GM12878 (cell line): ENCODE data around the gene APC2.

Experiments
- MYC ChIP-seq: IDR thresholded peaks from 2 replicates; pipeline ENCODE4 v1.6.1; 2011; ENCODE audit warnings: mild to moderate bottlenecking, low read length, moderate library complexity, inconsistent platforms; ENCODE audit not compliant: insufficient read depth, insufficient replicate concordance, insufficient read length, severe bottlenecking
- NRF1 ChIP-seq: conservative IDR thresholded peaks from 2 replicates; pipeline ENCODE4 v1.6.1; 2011; ENCODE audit warnings: mild to moderate bottlenecking, low read depth, low read length, improper control_type of control experiment
- TARDBP ChIP-seq: IDR thresholded peaks from 2 replicates; pipeline ENCODE4 v1.6.1; 2016; ENCODE audit warnings: borderline replicate concordance
- ZNF24 ChIP-seq: fragments of 450-650 bp; IDR thresholded peaks from 2 replicates; pipeline ENCODE4 v1.6.1; 2017; ENCODE audit warnings: antibody characterized with exemption, mild to moderate bottlenecking
- TF ChIP-seq, protein P1 (sequence below), 3 experiments: IDR thresholded peaks in 2 of 3; conservative IDR thresholded peaks in 1 of 3; 2 replicates each; pipeline ENCODE4 v1.5.1; 2011; ENCODE audit warnings: low read depth in 3 of 3, low read length in 3 of 3, mild to moderate bottlenecking in 3 of 3, control low read depth in 2 of 3, moderate library complexity in 2 of 3, inconsistent platforms in 1 of 3, mixed read lengths in 1 of 3; ENCODE audit not compliant: control insufficient read depth in 2 of 3, insufficient read depth in 1 of 3; ENCODE audit errors: extremely low read depth in 1 of 3

DNA sequence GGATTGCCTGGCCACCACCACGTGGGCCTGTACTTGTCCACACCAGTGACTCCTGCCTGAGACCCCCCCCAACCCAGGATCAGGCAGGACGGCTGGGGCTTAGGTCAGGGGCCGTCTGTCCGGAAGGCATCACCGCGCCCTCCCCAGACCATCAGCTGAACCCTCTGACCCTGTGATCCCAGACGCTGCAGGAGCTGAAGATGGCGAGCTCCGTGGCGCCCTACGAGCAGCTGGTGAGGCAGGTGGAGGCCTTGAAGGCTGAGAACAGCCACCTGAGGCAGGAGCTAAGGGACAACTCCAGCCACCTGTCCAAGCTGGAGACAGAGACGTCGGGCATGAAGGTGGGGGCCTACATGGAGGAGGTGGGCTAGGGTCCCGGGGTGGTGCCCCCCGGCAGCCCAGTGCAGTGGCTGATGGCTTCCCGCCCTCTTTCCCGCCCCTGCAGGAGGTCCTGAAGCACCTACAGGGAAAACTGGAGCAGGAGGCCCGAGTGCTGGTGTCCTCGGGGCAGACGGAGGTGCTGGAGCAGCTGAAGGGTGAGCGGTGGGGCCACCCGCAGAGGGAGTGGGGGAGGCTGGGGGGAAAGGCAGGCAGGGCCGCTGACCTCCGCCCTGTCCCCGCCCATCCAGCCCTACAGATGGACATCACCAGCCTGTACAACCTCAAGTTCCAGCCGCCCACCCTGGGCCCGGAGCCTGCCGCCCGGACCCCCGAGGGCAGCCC is 3.0 kb downstream of the APC2 start:
- no peak for TF ChIP-seq ZNF24
- TF ChIP-seq MYC: no peak
- TF ChIP-seq, protein P1, sequence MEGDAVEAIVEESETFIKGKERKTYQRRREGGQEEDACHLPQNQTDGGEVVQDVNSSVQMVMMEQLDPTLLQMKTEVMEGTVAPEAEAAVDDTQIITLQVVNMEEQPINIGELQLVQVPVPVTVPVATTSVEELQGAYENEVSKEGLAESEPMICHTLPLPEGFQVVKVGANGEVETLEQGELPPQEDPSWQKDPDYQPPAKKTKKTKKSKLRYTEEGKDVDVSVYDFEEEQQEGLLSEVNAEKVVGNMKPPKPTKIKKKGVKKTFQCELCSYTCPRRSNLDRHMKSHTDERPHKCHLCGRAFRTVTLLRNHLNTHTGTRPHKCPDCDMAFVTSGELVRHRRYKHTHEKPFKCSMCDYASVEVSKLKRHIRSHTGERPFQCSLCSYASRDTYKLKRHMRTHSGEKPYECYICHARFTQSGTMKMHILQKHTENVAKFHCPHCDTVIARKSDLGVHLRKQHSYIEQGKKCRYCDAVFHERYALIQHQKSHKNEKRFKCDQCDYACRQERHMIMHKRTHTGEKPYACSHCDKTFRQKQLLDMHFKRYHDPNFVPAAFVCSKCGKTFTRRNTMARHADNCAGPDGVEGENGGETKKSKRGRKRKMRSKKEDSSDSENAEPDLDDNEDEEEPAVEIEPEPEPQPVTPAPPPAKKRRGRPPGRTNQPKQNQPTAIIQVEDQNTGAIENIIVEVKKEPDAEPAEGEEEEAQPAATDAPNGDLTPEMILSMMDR (IDR thresholded peaks at IDR 0.05 in 2 of 3, conservative IDR thresholded peaks at IDR 0.05 in 1 of 3; ENCODE audit: control insufficient read depth in 2 of 3, extremely low read depth in 1 of 3, insufficient read depth in 1 of 3, low read depth in 3 of 3, low read length in 3 of 3): no peak
- TF ChIP-seq TARDBP: no peak
- TF ChIP-seq NRF1: no peak
